HL-60/S4 treated with phorbol 12-myristate 13-acetate at 8.2 ng/mL for 4 days and 3 days (cell line): ENCODE measurements around the gene SNX17.
"Not testable (repeated sequence)": the region's sequence is repeated elsewhere in the genome, so short reads cannot be mapped to it uniquely, and the experiment has no call there.

Experiments
- in situ Hi-C: fragments of 300-500 bp; cut with MboI; formaldehyde crosslinking; loops from 2 replicates; pipeline ENCODE4 v1.15.0; 2022; ENCODE audit warnings: low sequenced_read_pairs

SNX17 gene

GRCh38 chr2:27370026-27370815 is at the start of gene SNX17, which contains the start of gene EIF2B4:
SNX17 (plus strand) TSS chr2:27370616; CDS start chr2:27370744, 128 bp downstream.
EIF2B4 (minus strand) TSS chr2:27370338; CDS start chr2:27370314, 24 bp downstream.
- in situ Hi-C loops = no loop called here

DNA sequence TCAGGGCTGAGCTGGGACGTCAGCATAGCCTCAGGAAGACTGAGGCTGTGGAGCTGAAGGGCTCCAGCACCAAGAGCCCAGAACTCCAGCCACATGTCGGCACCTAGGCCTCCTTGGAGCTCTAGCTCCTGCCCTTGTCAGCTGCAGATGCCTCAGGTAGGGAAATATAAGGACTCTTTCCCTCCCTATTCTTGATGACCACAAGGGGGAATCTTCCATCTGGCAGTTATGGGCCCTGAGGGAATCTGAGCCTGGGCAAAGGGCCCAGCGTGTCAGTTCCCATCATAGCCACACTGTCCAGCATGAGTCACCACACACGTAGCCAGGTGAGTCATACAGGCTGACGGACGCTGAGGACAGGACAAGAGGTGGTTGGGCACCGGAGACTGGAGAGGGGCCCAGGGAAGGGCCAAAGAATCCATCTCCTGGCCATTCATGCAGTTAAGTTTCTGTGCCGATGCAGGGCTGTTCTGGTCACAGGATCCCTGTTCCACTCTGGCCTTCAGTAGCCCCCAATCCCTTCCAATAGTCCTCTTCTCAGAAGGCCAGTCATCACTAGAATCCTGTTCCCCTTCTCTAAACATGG is 49.4 kb upstream of the SNX17 start:
- in situ Hi-C loops = no loop called here

- in situ Hi-C loops = no loop called here
These were observed 48.1 kb upstream of the SNX17 start for GRCh38 chr2:27322301-27322765.

- in situ Hi-C loops = no loop called here
These were observed 47.4 kb upstream of the SNX17 start, which contains the start of gene MPV17 for GRCh38 chr2:27322766-27323595. MPV17 (minus strand) TSS chr2:27323097; CDS start chr2:27322517, 580 bp downstream.

DNA sequence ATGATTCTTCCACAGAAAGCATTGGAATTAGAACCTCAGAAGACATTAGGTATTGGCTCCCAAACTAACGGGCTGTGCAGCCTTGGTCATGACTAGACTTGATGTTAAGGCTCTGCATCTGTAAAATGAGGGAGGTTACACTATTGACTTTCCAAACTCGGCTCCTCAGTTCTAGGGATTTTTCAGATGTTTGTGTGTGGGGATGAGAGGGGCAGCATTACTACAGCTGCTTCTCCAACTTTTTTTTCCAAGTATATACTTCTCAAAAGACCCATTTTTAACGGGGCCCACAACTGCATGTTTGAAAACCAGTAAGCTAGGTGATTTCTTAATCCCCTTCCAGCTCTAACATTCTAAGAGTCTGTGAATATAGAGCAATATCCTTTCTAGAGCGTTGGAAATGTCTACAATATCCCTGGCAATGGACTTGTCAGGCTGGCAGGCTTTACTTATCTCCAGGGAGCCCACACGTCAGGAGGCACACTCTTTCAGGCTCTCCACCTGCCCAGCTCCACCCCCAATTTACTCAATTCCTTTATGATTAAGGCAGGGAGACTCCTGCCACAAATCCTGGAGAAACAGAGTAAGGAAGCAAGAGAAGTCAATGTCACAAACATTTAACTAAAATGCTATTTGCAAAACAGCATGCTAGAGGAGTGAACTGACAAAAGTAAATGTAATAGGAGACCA is 46.7 kb upstream of the SNX17 start:
- in situ Hi-C loops = no loop called here

DNA sequence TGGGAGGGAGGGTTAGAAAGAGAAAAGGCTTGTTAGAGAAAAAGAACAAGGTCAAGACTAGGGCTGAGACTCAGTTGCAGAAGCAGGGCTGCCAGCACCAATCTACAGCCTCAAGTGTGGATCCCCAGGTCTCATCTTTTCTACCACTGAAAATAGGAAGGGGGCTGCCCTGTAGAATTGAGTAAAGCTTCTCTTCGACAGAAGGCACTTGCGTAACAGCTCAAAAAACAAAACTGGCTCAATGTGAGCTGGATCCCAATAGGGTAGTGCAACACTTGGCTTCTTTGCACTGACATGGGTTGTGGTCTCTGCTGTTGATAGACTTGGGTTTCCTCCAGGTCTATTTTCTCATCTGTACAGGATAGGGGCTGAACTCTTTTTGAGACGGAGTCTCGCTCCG is 45.7 kb upstream of the SNX17 start:
- in situ Hi-C loops = no loop called here

DNA sequence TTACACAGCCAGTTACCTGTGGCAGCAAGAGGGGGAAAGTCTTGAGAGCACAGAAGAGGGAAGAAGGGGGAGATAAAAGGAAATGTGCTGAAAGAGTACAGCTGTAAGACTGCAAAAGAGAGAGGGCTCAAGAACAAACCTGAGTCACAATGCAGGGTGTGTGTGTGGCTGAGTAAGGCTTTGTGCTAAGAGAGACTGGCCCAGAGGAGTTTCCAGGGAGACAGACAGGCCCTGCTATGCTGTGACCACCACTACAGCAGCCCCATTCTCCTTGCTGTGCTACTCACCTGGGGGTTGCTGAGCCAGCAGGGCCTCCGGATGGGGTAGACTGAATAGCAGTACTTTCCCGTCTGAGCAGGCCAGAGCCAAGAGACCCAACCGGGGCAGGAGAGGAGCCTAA is 35.1 kb upstream of the SNX17 start:
- in situ Hi-C loops = no loop called here

DNA sequence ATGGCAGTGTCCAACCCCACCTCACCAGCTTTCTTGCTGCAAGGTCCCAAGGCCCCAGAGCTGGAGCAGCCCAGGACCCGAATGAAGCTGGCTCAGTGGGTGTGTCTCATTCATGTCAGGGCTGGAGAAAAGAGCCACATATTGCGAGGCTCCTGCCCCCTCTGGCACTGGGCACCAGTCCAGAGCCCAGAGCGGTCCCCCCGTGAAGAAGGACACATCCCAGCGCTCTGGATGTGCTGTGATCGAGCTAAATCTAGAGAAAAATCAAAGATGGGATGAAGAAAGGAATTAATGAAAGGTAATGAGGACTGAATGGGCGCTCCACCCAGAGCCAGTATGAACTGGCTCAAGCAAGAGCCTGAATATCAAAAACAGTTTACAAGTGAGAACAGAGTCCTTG is 34.2 kb upstream of the SNX17 start:
- in situ Hi-C loops = no loop called here

DNA sequence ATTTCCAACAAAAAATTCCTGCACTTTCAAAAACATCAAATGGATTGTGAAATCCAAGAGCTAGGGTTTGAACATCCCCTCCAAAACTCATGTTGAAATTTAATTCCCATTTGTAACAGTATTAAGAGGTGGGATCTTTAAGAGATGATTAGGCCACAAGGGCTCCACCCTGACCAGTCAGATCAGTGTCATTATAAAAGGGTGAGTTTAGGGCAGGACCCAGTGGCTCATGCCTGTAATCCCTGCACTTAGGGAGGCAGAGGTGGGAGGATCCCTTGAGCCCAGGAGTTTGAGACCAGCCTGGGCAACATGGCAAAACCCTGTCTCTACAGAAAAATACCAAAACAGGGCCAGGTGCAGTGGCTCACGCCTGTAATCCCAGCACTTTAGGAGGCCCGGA is 22.8 kb upstream of the SNX17 start:
- in situ Hi-C loops = no loop called here

GRCh38 chr2:27350106-27350693 is 20.2 kb upstream of the SNX17 start:
- in situ Hi-C loops = no loop called here

- in situ Hi-C loops = no loop called here
These were observed 18.4 kb upstream of the SNX17 start for GRCh38 chr2:27351802-27352598.

DNA sequence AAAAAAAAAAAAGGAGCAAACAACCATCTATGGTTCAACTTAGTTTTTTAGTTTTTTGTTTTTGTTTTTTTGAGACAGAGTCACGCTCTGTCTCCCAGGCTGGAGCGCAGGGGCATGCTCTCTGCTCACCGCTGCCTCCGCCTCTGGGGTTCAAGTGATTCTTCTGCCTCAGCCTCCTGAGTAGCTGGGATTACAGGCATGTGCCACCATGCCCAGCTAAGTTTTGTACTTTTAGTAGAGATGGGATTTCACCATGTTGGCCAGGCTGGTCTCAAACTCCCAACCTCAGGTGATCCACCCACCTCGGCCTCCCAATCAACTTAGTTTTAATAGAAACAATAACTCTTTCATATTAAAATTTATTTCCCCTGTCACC is 17.0 kb upstream of the SNX17 start:
- in situ Hi-C loops = not testable (repeated sequence)

DNA sequence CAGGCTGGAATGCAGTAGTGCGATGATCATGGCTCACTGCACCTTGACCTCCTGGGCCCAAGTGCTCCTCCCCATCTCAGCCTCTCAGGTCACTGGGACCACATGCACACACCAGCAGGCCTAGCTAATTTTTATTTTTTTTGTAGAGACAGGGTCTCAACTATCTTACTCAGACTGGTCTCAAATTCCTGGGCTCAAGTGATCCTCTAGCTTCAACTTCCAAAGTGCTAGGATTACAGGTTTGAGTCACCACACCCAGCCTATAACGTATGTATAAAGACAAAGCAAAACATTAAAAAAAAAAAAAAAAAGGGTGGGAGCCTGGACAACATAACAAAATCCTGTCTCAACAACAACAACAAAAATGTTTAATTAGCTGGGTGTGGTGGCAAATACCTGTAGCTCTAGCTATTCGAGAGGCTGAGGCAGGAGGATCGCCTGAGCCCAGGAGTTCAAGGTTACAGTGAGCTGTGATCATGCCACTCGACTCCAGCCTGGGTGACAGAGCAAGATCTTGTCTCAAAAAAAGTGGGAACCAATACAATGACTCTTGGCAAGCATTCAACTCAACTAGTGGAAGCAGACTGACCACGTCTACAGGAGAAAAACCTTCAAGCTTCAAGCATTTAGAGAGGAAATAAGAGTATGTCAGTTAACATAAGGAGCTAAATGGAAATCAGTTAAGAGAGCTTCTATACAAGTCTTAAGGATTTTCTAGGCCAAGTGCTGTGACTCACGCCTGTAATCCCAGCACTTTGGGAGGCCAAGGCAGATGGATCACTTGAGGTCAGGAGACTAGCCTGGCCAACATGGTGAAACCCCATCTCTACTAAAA is 16.4 kb upstream of the SNX17 start:
- in situ Hi-C loops = no loop called here

GRCh38 chr2:27354597-27354927 is 15.9 kb upstream of the SNX17 start:
- in situ Hi-C loops = no loop called here

DNA sequence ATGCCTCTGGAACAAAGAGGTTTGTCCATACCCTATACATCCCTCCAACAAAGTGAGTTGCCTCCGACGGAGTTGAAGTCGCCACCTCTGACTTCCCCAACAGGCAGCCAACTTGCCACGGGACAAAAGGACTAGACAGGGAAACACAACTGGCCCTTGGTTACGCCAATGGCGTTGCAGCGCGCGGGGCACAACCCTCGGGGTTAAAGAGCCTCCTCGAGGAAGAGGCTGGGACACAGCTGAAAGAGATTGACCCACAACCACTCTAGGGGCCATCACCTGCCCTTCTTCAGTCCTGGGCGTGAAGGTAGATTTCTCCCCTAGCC is 14.4 kb upstream of the SNX17 start:
- in situ Hi-C loops = no loop called here

DNA sequence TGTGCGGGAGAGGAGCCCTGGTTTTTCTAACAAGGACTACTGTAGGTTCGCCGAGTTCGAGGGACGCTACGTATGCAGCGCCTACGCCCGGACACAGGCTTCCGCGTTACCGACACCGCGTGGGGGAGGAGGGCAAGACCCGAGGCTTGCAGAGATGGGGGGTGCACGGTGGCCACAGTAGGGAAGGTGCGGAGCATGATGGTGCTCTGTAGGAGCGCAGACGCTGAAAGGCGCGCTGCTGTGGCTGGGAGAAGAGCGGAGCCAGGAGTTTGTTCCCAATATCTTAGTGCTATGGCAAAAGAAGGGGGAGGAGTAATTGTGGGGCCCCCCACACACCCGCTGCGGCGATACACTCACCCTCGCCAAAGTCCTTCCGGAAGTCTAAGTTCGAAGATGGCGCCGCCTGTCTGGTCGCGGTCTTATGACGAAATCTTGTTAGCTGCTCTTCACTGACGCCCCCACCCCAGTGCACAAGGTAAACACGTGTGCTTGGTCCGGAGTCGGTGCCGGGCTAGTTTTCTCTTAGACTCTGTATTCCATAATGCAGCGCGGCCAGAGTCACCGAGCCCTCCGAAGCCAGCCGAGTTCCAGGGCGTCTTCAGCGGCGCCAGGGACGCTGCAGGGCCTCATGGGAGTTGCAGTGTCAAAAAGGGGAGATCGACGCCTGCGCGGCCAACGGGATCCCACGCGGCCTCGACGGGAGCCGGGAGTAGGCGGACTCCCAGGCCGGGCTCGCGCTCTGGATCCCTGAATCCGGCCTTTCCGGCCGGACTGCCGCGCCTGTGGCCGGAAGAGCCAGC is 13.8 kb upstream of the SNX17 start, which contains the start of gene GTF3C2:
TSS of gene GTF3C2 (minus strand) at position 383 of the 800 bp plus-strand sequence. CDS start 13,210 bp downstream, outside the sequence.
- in situ Hi-C loops = no loop called here

DNA sequence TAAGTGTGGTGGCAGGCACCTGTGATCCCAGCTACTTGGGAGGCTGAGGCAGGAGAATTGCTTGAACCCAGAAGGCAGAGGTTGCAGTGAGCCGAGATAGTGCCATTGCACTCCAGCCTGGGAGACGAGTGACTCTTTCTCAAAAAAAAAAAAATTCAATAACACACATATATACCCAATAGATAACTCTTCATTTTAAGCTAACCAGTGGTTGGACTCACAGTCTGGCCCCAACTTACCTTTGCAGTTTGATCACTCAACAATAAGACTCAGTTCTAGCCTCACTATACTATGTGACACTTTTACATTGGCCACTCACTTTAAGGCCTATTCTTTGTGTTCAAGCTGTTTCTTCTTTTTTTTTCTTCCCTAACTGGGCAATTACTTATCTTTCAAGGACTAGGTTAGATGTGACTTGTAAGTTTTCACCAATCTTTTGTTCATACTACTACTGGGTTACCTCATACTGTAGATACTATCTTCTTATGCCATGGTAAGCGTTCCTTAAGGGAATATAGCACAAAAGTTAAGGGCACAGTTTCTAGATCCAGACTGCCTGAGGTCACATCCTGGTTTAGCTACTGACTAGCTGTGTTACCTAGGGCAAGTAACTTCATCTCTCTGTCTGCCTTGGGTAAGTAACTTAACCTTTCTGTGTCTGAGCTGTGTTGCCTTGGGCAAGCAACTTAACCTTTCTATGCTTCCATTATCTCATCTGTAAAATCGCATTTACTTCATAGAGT is 7.6 kb upstream of the SNX17 start:
- in situ Hi-C loops = no loop called here
